HEK293 (cell line): Measurements from ENCODE around the gene ELN.
A peak's percentile ranks its signal among the peaks of the same experiment; 100 is the strongest.

Experiments used
- CTCF ChIA-PET: fragments of 350-600 bp; formaldehyde crosslinking; extraction: SDS; loops from one replicate; lab custom pipeline; 2021; ENCODE audit warnings: antibody characterized with exemption; lab: Yijun Ruan, JAX
- POLR2A ChIA-PET: fragments of 300-600 bp; formaldehyde crosslinking; extraction: SDS; loops from one replicate; lab custom pipeline; 2020; ENCODE audit warnings: antibody characterized with exemption, inconsistent platforms; lab: Yijun Ruan, JAX
- H3K27ac ChIP-seq: fragments of 200-500 bp; sonication (Bioruptor generic); 2 replicates; pipeline ENCODE4 v1.5.1; 2014; ENCODE audit warnings: low read depth, low read length, control low read depth, inconsistent platforms; ENCODE audit errors: extremely low read depth
- H3K36me3 ChIP-seq, 2 experiments: fragments of 200-500 bp in 1 of 2; sonication (Bioruptor generic) in 1 of 2; 1 replicate in 1 of 2; 2 replicates in 1 of 2; pipeline ENCODE4 v1.5.1; 2014 to 2017; ENCODE audit warnings: inconsistent platforms in 2 of 2, low read length in 2 of 2; ENCODE audit not compliant: control insufficient read depth in 2 of 2, insufficient read depth in 1 of 2
- H3K4me1 ChIP-seq: fragments of 200-500 bp; sonication (Bioruptor generic); 2 replicates; pipeline ENCODE4 v1.5.1; 2014; ENCODE audit warnings: mild to moderate bottlenecking, low read length, inconsistent platforms; ENCODE audit not compliant: control insufficient read depth, insufficient read depth
- H3K4me3 ChIP-seq: 2 replicates; pipeline ENCODE4 v1.5.1; 2011; ENCODE audit warnings: low read depth, mild to moderate bottlenecking, control low read depth, low read length, moderate library complexity
- H3K9me3 ChIP-seq: fragments of 200-500 bp; sonication (Bioruptor generic); 2 replicates; pipeline ENCODE4 v1.5.1; 2014; ENCODE audit warnings: low read depth, low read length, inconsistent platforms; ENCODE audit not compliant: control insufficient read depth, insufficient read depth
- CTCF ChIP-seq: fragments of 450-650 bp; formaldehyde crosslinking; IDR thresholded peaks from 2 replicates; pipeline ENCODE4 v1.5.1; 2016; ENCODE audit warnings: missing biosample characterization, missing genetic modification characterization
- FEZF1 ChIP-seq: fragments of 450-650 bp; formaldehyde crosslinking; IDR thresholded peaks from 2 replicates; pipeline ENCODE4 v1.5.1; 2016; ENCODE audit warnings: missing biosample characterization, missing genetic modification characterization
- GLI2 ChIP-seq: fragments of 450-650 bp; formaldehyde crosslinking; IDR thresholded peaks from 2 replicates; pipeline ENCODE4; 2017; ENCODE audit warnings: missing biosample characterization, missing genetic modification characterization, low read depth, borderline replicate concordance
- GLIS2 ChIP-seq: fragments of 450-650 bp; formaldehyde crosslinking; IDR thresholded peaks from 2 replicates; pipeline ENCODE4 v1.5.1; 2016; ENCODE audit warnings: missing biosample characterization, missing genetic modification characterization
- KLF1 ChIP-seq: fragments of 450-650 bp; formaldehyde crosslinking; IDR thresholded peaks from 2 replicates; pipeline ENCODE4 v1.5.1; 2016; ENCODE audit warnings: missing biosample characterization, missing genetic modification characterization
- KLF8 ChIP-seq: fragments of 450-650 bp; formaldehyde crosslinking; IDR thresholded peaks from 2 replicates; pipeline ENCODE4 v1.5.1; 2016; ENCODE audit warnings: missing biosample characterization, missing genetic modification characterization
- PRDM1 ChIP-seq: fragments of 450-650 bp; formaldehyde crosslinking; IDR thresholded peaks from 2 replicates; pipeline ENCODE4; 2016; ENCODE audit warnings: missing biosample characterization, missing genetic modification characterization
- REST ChIP-seq: fragments of 450-650 bp; formaldehyde crosslinking; IDR thresholded peaks from 2 replicates; pipeline ENCODE4 v1.5.1; 2016; ENCODE audit warnings: missing biosample characterization, missing genetic modification characterization
- SCRT2 ChIP-seq: fragments of 450-650 bp; formaldehyde crosslinking; IDR thresholded peaks from 2 replicates; pipeline ENCODE4 v1.5.1; 2016; ENCODE audit warnings: missing biosample characterization, missing genetic modification characterization
- ZBTB21 ChIP-seq: fragments of 450-650 bp; formaldehyde crosslinking; IDR thresholded peaks from 2 replicates; pipeline ENCODE4 v1.5.1; 2017; ENCODE audit warnings: missing biosample characterization, missing genetic modification characterization
- ZBTB44 ChIP-seq: fragments of 450-650 bp; IDR thresholded peaks from 2 replicates; pipeline ENCODE4 v1.5.1; 2018; ENCODE audit warnings: missing biosample characterization, mild to moderate bottlenecking, missing genetic modification characterization
- ZFP3 ChIP-seq: fragments of 450-650 bp; formaldehyde crosslinking; IDR thresholded peaks from 2 replicates; pipeline ENCODE4 v1.5.1; 2016; ENCODE audit warnings: low read depth, missing biosample characterization, missing genetic modification characterization
- ZFP37 ChIP-seq: fragments of 450-650 bp; formaldehyde crosslinking; IDR thresholded peaks from 2 replicates; pipeline ENCODE4 v1.5.1; 2016; ENCODE audit warnings: missing biosample characterization, missing genetic modification characterization
- ZFP41 ChIP-seq: fragments of 450-650 bp; formaldehyde crosslinking; IDR thresholded peaks from 2 replicates; pipeline ENCODE4 v1.5.1; 2016; ENCODE audit warnings: missing biosample characterization, missing genetic modification characterization, borderline replicate concordance
- ZNF211 ChIP-seq: fragments of 450-650 bp; formaldehyde crosslinking; IDR thresholded peaks from 2 replicates; pipeline ENCODE4 v1.5.1; 2016; ENCODE audit warnings: low read depth, missing biosample characterization, missing genetic modification characterization
- ZNF214 ChIP-seq: fragments of 450-650 bp; formaldehyde crosslinking; IDR thresholded peaks from 2 replicates; pipeline ENCODE4 v1.5.1; 2017; ENCODE audit warnings: missing biosample characterization, mild to moderate bottlenecking, missing genetic modification characterization, borderline replicate concordance
- ZNF239 ChIP-seq: fragments of 450-650 bp; formaldehyde crosslinking; IDR thresholded peaks from 2 replicates; pipeline ENCODE4 v1.5.1; 2016; ENCODE audit warnings: missing biosample characterization, missing genetic modification characterization
- ZNF274 ChIP-seq, 2 experiments: fragments of 200-500 bp in 1 of 2; fragments of 450-650 bp in 1 of 2; sonication (Bioruptor generic) in 1 of 2; formaldehyde crosslinking in 1 of 2; IDR thresholded peaks; 2 replicates each; pipeline versions ENCODE4 v1.5.1 to v1.6.1; 2014 to 2016; ENCODE audit warnings: borderline replicate concordance in 1 of 2, inconsistent platforms in 1 of 2, low read length in 1 of 2, missing biosample characterization in 1 of 2, missing genetic modification characterization in 1 of 2
- ZNF280D ChIP-seq: fragments of 450-650 bp; formaldehyde crosslinking; IDR thresholded peaks from 2 replicates; pipeline ENCODE4 v1.5.1; 2016; ENCODE audit warnings: missing biosample characterization, missing genetic modification characterization
- ZNF791 ChIP-seq: fragments of 450-650 bp; formaldehyde crosslinking; IDR thresholded peaks from 2 replicates; pipeline ENCODE4 v1.5.1; 2016; ENCODE audit warnings: missing biosample characterization, missing genetic modification characterization
- ZSCAN4 ChIP-seq: fragments of 450-650 bp; formaldehyde crosslinking; IDR thresholded peaks from 2 replicates; pipeline ENCODE4 v1.5.1; 2017; ENCODE audit warnings: missing biosample characterization, missing genetic modification characterization

ELN gene

GRCh38 chr7:74094224-74095101 is 66.5 kb downstream of the ELN start (continued):
- TF ChIP-seq ZFP41 (no peak), REST (no peak), ZNF280D (tag by site-specific recombination) (no peak), PRDM1 (tag by site-specific recombination) (peak; percentile 44; the same call in 1 of the 2 replicates), ZNF791 (tag by site-specific recombination) (no peak), SCRT2 (tag by site-specific recombination) (peak; percentile 46), ZBTB21 (tag by site-specific recombination) (no peak), KLF1 (no peak), ZBTB44 (tag by site-specific recombination) (no peak), ZFP3 (tag by site-specific recombination) (no peak), ZNF274 (IDR thresholded peaks at IDR 0.05; ENCODE audit: low read length) (no peak), ZNF274 (tag by site-specific recombination; IDR thresholded peaks at IDR 0.05; ENCODE audit: borderline replicate concordance) (no peak), GLI2 (no peak), FEZF1 (tag by site-specific recombination) (peak; percentile 64; the same call in 1 of the 2 replicates), KLF8 (tag by site-specific recombination) (no peak)

GRCh38 chr7:74095135-74095534 is 67.2 kb downstream of the ELN start:
- ChIA-PET CTCF (no interaction called here), POLR2A (interaction anchor here (2.1 kb wide), 1 partner anchor 11 kb away, joined by 10 read pairs; the partner anchor contains the start of gene LIMK1)
- no peak overlapping the region for H3K27ac ChIP-seq
- H3K36me3 ChIP-seq, result peaks cover 9 to 30% of the 10 kb centered on the region in 2 experiments; a peak in 2 of 3 replicates
- H3K9me3 ChIP-seq, result no peaks in the 10 kb centered on the region
- TF ChIP-seq CTCF (no peak), ZNF211 (no peak), ZSCAN4 (no peak), ZFP37 (tag by site-specific recombination) (no peak), ZNF214 (tag by site-specific recombination) (no peak), GLIS2 (tag by site-specific recombination) (no peak), ZNF239 (tag by site-specific recombination) (no peak)
- H3K4me3 ChIP-seq, result no peak overlapping the region
- no peaks in the 10 kb centered on the region for H3K4me1 ChIP-seq
